Measurements from ENCODE around the gene LYPD6B. TPM values are rescaled to one million over a fixed set of nuclear protein-coding genes. Genes with fewer than 3 reads are reported as not detected.

LYPD6B gene
- total and polyA plus RNA-seq, 2 donors (not counting 3 experiments of a cell fraction or from before 2014, with no cell fraction given), result not detected

- H3K36me3 ChIP-seq (ENCODE audit: control insufficient read depth in 2 of 2, extremely low read depth in 1 of 2, insufficient read depth in 2 of 2, low read length in 2 of 2), result no peaks in the 10 kb centered on the region
- DNase-seq (ENCODE audit: low read depth, low spot score) (no peak), FAIRE-seq (no peak)
- dilution Hi-C loops (cut with MboI; ENCODE audit: extremely low pct_ligation_motif_present, low sequenced_read_pairs) (no loop called here), intact Hi-C loops (cut with micrococcal nuclease) (no loop called here)
- H3K79me2 ChIP-seq (ENCODE audit: control insufficient read depth, insufficient read depth, low read length), result no peaks in the 10 kb centered on the region
- BruUV-seq (replicated peaks), result no TSS peak
- H3K9me3 ChIP-seq (replicated peaks; ENCODE audit: control insufficient read depth, insufficient read depth, low read length), result no peaks in the 10 kb centered on the region
- POLR2A ChIA-PET, result no interaction called here
- no peak overlapping the region for H3K4me3 ChIP-seq (replicated peaks in 1 of 3; ENCODE audit: insufficient read depth in 1 of 3, low read depth in 1 of 3, low read length in 3 of 3)
- no peaks in the 10 kb centered on the region for H3K27me3 ChIP-seq (ENCODE audit: control insufficient read depth in 2 of 2, insufficient read depth in 2 of 2, low read length in 2 of 2)
- no peak overlapping the region for H3K27ac ChIP-seq (ENCODE audit: insufficient read depth, low read depth, low read length)
- CTCF ChIA-PET, result no interaction called here
- no peak overlapping the region for H3K9ac ChIP-seq (replicated peaks; ENCODE audit: extremely low read depth, insufficient read depth, low read length)
- H3K9me1 ChIP-seq (replicated peaks; ENCODE audit: control insufficient read depth, extremely low read depth, insufficient read depth, low read length), result no peaks in the 10 kb centered on the region
- no peak overlapping the region for H3K4me2 ChIP-seq (ENCODE audit: insufficient read depth, low read length)
- no peaks in the 10 kb centered on the region for H3K4me1 ChIP-seq (ENCODE audit: control insufficient read depth, extremely low read depth, insufficient read depth, low read length)
- no peak for TF ChIP-seq CTCF (IDR thresholded peaks at IDR 0.05; ENCODE audit: extremely low read depth in 1 of 2, insufficient read depth in 1 of 2, low read depth in 1 of 2, low read length in 2 of 2)
- TF ChIP-seq POLR2AphosphoS5 (IDR thresholded peaks at IDR 0.05; ENCODE audit: insufficient read depth, low read depth, low read length), result no peak
- TF ChIP-seq EZH2 (IDR thresholded peaks at IDR 0.05; ENCODE audit: borderline replicate concordance, low read depth, low read length, severe bottlenecking), result no peak
- no peak for TF ChIP-seq JUN (IDR thresholded peaks at IDR 0.05; ENCODE audit: borderline replicate concordance, insufficient read depth, insufficient read length, low read depth)
- no peak for TF ChIP-seq FOS (IDR thresholded peaks at IDR 0.05; ENCODE audit: borderline replicate concordance, insufficient read depth, low read length)
- TF ChIP-seq GATA2 (IDR thresholded peaks at IDR 0.05; ENCODE audit: insufficient read depth, insufficient read length, low read depth, low read length), result no peak
- TF ChIP-seq MAX (IDR thresholded peaks at IDR 0.05; ENCODE audit: insufficient read depth, insufficient read length), result no peak
- no peak for TF ChIP-seq POLR2A (IDR thresholded peaks at IDR 0.05; ENCODE audit: low read depth, low read length)
- TF ChIP-seq MYC (IDR thresholded peaks at IDR 0.05; ENCODE audit: low read depth, low read length), result no peak
- H2AFZ ChIP-seq (ENCODE audit: low read depth, low read length), result no peak overlapping the region
- no peaks in the 10 kb centered on the region for H4K20me1 ChIP-seq (replicated peaks; ENCODE audit: control insufficient read depth, extremely low read depth, insufficient read depth, low read length)
Measured at GRCh38 chr2:149155988-149156387, 117.5 kb downstream of the LYPD6B start.

Data from endothelial cell of umbilical vein (primary cell).